Breast epithelium (tissue), 4 donors: ENCODE data around the gene RMDN3. TPM values are rescaled to one million over a fixed set of nuclear protein-coding genes. Genes with fewer than 3 reads are reported as not detected.

ENCODE experiments used
- DNase-seq, 2 donors: peaks; one replicate each; pipeline ENCODE4 v3.0.0-alpha.2; 2019; ENCODE audit warnings: low spot score in 2 of 2
- H3K27ac ChIP-seq, 2 donors: fragments of 200-600 bp; sonication (generic) in 1 of 2; one replicate each; pipeline ENCODE4 v1.5.1; 2016 to 2019; ENCODE audit warnings: mild to moderate bottlenecking in 1 of 2
- H3K27me3 ChIP-seq, 2 donors: fragments of 200-600 bp; sonication (generic) in 1 of 2; one replicate each; pipeline versions ENCODE4 v1.5.1 to v1.6.0; 2017 to 2019; ENCODE audit warnings: control low read depth in 1 of 2, mild to moderate bottlenecking in 1 of 2
- H3K36me3 ChIP-seq: fragments of 200-600 bp; one replicate; pipeline ENCODE4 v1.5.1; 2019
- H3K4me1 ChIP-seq, 2 donors: fragments of 200-600 bp; sonication (generic); one replicate each; pipeline ENCODE4 v1.5.1; 2016 to 2019; ENCODE audit warnings: control low read depth in 1 of 2
- H3K4me3 ChIP-seq, 3 donors: fragments of 200-600 bp; sonication (generic); 1 replicate in 2 of 3; 2 replicates in 1 of 3; pipeline ENCODE4 v1.5.1; 2016 to 2019; ENCODE audit warnings: mild to moderate bottlenecking in 3 of 3, moderate library complexity in 2 of 3
- H3K9me3 ChIP-seq, 2 donors: fragments of 200-600 bp; sonication (generic) in 1 of 2; one replicate each; pipeline ENCODE4 v1.5.1; 2016 to 2019; ENCODE audit warnings: control low read depth in 1 of 2
- CTCF ChIP-seq, 3 donors: fragments of 450-650 bp; IDR thresholded peaks; one replicate each; pipeline ENCODE4 v1.5.1; 2016 to 2017; ENCODE audit warnings: antibody characterized with exemption in 3 of 3, mild to moderate bottlenecking in 3 of 3, moderate library complexity in 3 of 3
- POLR2A ChIP-seq: fragments of 450-650 bp; IDR thresholded peaks from one replicate; pipeline ENCODE4 v1.6.1; 2016; ENCODE audit warnings: antibody characterized with exemption, mild to moderate bottlenecking, moderate library complexity
- POLR2AphosphoS5 ChIP-seq, 3 donors: sonication (generic); formaldehyde crosslinking; IDR thresholded peaks; one replicate each; pipeline ENCODE4 v1.6.1; 2017; ENCODE audit warnings: antibody characterized with exemption in 3 of 3
- intact Hi-C: fragments of 100-400 bp; cut with DNase I; formaldehyde crosslinking; loops from one replicate; pipeline ENCODE4 v1.15.1; 2023; ENCODE audit warnings: low total_unique reads
- total RNA-seq, 3 donors: library from RNA; depleted of rRNA; stranded (reverse); fragments of >200 nt; gene quantifications; one replicate each; pipeline ENCODE4 v1.1.0, GENCODE V29; 2016

The RMDN3 gene
- total RNA-seq, 3 donors from 2014 or later = 31.5 to 35.4 (median 34.4) TPM

- DNase-seq = no peak
- no peak for TF ChIP-seq POLR2A
- no peak for TF ChIP-seq POLR2AphosphoS5 (IDR thresholded peaks at IDR 0.05)
- TF ChIP-seq CTCF (IDR thresholded peaks at IDR 0.05) = peak in 1 of 3 donors; percentile 1
- Histone ChIP-seq H3K36me3 (no peaks in the 10 kb centered on the region), H3K4me3 (peak overlapping the region; percentile 68 to 90 (median 69)), H3K27ac (peak overlapping the region; percentile 98 to 100), H3K4me1 (peaks cover 5 to 7% of the 10 kb centered on the region in 2 donors), H3K9me3 (no peaks in the 10 kb centered on the region), H3K27me3 (no peaks in the 10 kb centered on the region)
- intact Hi-C loops = loop anchor here (10.0 kb wide), 1 partner anchor 211 kb away; no protein-coding TSS in a partner anchor
Observed at GRCh38 chr15:40693904-40694687, 61.0 kb downstream of the RMDN3 start.

- no peak for TF ChIP-seq CTCF (IDR thresholded peaks at IDR 0.05)
- no peak for TF ChIP-seq POLR2A
- no peak for TF ChIP-seq POLR2AphosphoS5 (IDR thresholded peaks at IDR 0.05)
- Histone ChIP-seq H3K27ac (no peak overlapping the region), H3K4me1 (peaks cover 5 to 7% of the 10 kb centered on the region in 2 donors), H3K27me3 (no peaks in the 10 kb centered on the region), H3K4me3 (no peak overlapping the region), H3K36me3 (no peaks in the 10 kb centered on the region), H3K9me3 (no peaks in the 10 kb centered on the region)
- no peak for DNase-seq
- intact Hi-C loops = loop anchor here (10.0 kb wide), 1 partner anchor 213 kb away; no protein-coding TSS in a partner anchor
Observed at GRCh38 chr15:40691737-40692136, 63.3 kb downstream of the RMDN3 start.

GRCh38 chr15:40688932-40689799, 65.9 kb downstream of the RMDN3 start:
- H3K27me3 ChIP-seq = no peaks in the 10 kb centered on the region
- intact Hi-C loops = no loop called here

More at GRCh38 chr15:40688932-40689799, 65.9 kb downstream of the RMDN3 start:
- H3K36me3 ChIP-seq = no peaks in the 10 kb centered on the region
- H3K4me3 ChIP-seq = no peak overlapping the region
- no peaks in the 10 kb centered on the region for H3K9me3 ChIP-seq
- TF ChIP-seq POLR2AphosphoS5 (IDR thresholded peaks at IDR 0.05) (no peak), POLR2A (no peak), CTCF (IDR thresholded peaks at IDR 0.05) (no peak)
- H3K4me1 ChIP-seq = peaks cover 4 to 5% of the 10 kb centered on the region in 2 donors
- H3K27ac ChIP-seq = no peak overlapping the region
- DNase-seq = no peak

Other genes starting within 250 kb of the RMDN3 start
- 10 to 100 TPM; 35.0 to 42.3 (median 36.4) TPM for gene CCDC32, start 190.2 kb downstream of the RMDN3 start, total RNA-seq
- gene RPUSD2, start 186.0 kb downstream of the RMDN3 start, total RNA-seq = 10 to 100 TPM in 1 of 3 donors, 1 to 10 TPM in 2; 5.8 to 12.5 (median 7.2) TPM
- gene KNL1, start 161.0 kb downstream of the RMDN3 start, total RNA-seq = 1 to 10 TPM in 2 of 3 donors, under 1 TPM in 1; 0.66 to 1.8 (median 1.3) TPM
- gene RAD51, start 60.1 kb downstream of the RMDN3 start, total RNA-seq = under 1 TPM in 1 of 3 donors, not detected in 2; 0.44 TPM
- gene GCHFR, start 8.8 kb upstream of the RMDN3 start, total RNA-seq = 100 to 1,000 TPM in 1 of 3 donors, 10 to 100 TPM in 2; 56.0 to 100 (median 61.9) TPM
- gene C15orf62, start 14.7 kb upstream of the RMDN3 start, total RNA-seq = 1 to 10 TPM in 2 of 3 donors, under 1 TPM in 1; 0.48 to 4.7 (median 2.0) TPM
- 10 to 100 TPM; 19.4 to 58.8 (median 44.6) TPM for gene ZFYVE19, start 51.8 kb upstream of the RMDN3 start, total RNA-seq
- 10 to 100 TPM; 18.4 to 55.8 (median 24.3) TPM for gene DNAJC17, start 52.2 kb upstream of the RMDN3 start, total RNA-seq
- 1 to 10 TPM in 2 of 3 donors, not detected in 1; 1.3 to 4.9 TPM for gene PPP1R14D, start 73.5 kb upstream of the RMDN3 start, total RNA-seq
- 100 to 1,000 TPM in 1 of 3 donors, 10 to 100 TPM in 1, 1 to 10 TPM in 1; 1.8 to 134 (median 86.5) TPM for gene SPINT1, start 88.8 kb upstream of the RMDN3 start, total RNA-seq
- 10 to 100 TPM in 1 of 3 donors, 1 to 10 TPM in 1, not detected in 1; 8.5 to 12.1 TPM for gene RHOV, start 119.0 kb upstream of the RMDN3 start, total RNA-seq
- gene VPS18, start 139.2 kb upstream of the RMDN3 start, total RNA-seq = 10 to 100 TPM; 23.2 to 25.0 (median 23.9) TPM
- gene DLL4, start 174.1 kb upstream of the RMDN3 start, total RNA-seq = 10 to 100 TPM in 1 of 3 donors, 1 to 10 TPM in 2; 3.5 to 10.5 (median 5.0) TPM
- gene CHAC1, start 198.2 kb upstream of the RMDN3 start, total RNA-seq = 10 to 100 TPM in 1 of 3 donors, 1 to 10 TPM in 1, under 1 TPM in 1; 0.32 to 11.9 (median 2.9) TPM